SU-DHL-6 (cell line): ENCODE results near the gene OCIAD1.
"Not testable (repeated sequence)": the region's sequence is repeated elsewhere in the genome, so short reads cannot be mapped to it uniquely, and the experiment has no call there.

ENCODE experiments used
- H2AFZ ChIP-seq: fragments of 200-600 bp; sonication (generic); 2 replicates; pipeline ENCODE4 v1.6.1; 2014; ENCODE audit warnings: low read depth, mild to moderate bottlenecking, moderate library complexity, mixed read lengths, antibody characterized with exemption, low read length; ENCODE audit not compliant: severe bottlenecking
- H3F3A ChIP-seq: fragments of 200-600 bp; shearing (Covaris generic); 2 replicates; pipeline ENCODE4 v1.6.0; 2016; ENCODE audit warnings: antibody characterized with exemption, mild to moderate bottlenecking; ENCODE audit not compliant: insufficient read depth
- H3K27ac ChIP-seq: fragments of 200-600 bp; sonication (generic); 2 replicates; pipeline ENCODE4 v1.5.1; 2016; ENCODE audit warnings: low read depth, mild to moderate bottlenecking, low read length, moderate library complexity, mixed read lengths
- H3K27me3 ChIP-seq: fragments of 200-600 bp; sonication (generic), shearing (Covaris generic); 2 replicates; pipeline ENCODE4 v1.6.0; 2014; ENCODE audit warnings: mild to moderate bottlenecking, low read length
- H3K36me3 ChIP-seq: fragments of 200-600 bp; sonication (generic); 2 replicates; pipeline ENCODE4 v1.6.1; 2014; ENCODE audit warnings: mild to moderate bottlenecking, low read length, mixed read lengths
- H3K4me2 ChIP-seq: fragments of 300-600, 200-600 bp; shearing (Covaris generic), sonication (generic); 2 replicates; pipeline ENCODE4 v1.6.0; 2014; ENCODE audit warnings: low read length, low read depth, mild to moderate bottlenecking; ENCODE audit not compliant: poor library complexity, severe bottlenecking
- H3K4me3 ChIP-seq: fragments of 200-600 bp; sonication (generic); 2 replicates; pipeline ENCODE4 v1.5.1; 2014; ENCODE audit warnings: antibody characterized with exemption, low read length, mild to moderate bottlenecking, mixed read lengths; ENCODE audit not compliant: insufficient read depth, poor library complexity, severe bottlenecking
- H3K79me2 ChIP-seq: fragments of 200-600 bp; sonication (generic); 2 replicates; pipeline ENCODE4 v1.6.1; 2014; ENCODE audit warnings: mild to moderate bottlenecking, low read length, moderate library complexity; ENCODE audit not compliant: insufficient read depth
- H3K9ac ChIP-seq: fragments of 200-600 bp; sonication (generic); 2 replicates; pipeline ENCODE4 v1.7.0; 2014; ENCODE audit warnings: mild to moderate bottlenecking, low read length
- H3K9me2 ChIP-seq: fragments of 200-600 bp; sonication (generic); replicated peaks from 2 replicates; pipeline ENCODE4 v1.6.1; 2014; ENCODE audit warnings: low read length; ENCODE audit not compliant: insufficient read depth
- H3K9me3 ChIP-seq: fragments of 200-600 bp; sonication (generic); 2 replicates; pipeline ENCODE4 v1.6.1; 2014; ENCODE audit warnings: low read length, mixed read lengths; ENCODE audit not compliant: insufficient read depth
- H4K20me1 ChIP-seq: fragments of 200-600 bp; sonication (generic); 2 replicates; pipeline ENCODE4 v1.6.1; 2014; ENCODE audit warnings: low read depth, mild to moderate bottlenecking, antibody characterized with exemption, low read length, moderate library complexity, mixed read lengths
- EZH2phosphoT487 ChIP-seq: fragments of 200-600 bp; sonication (generic), shearing (Covaris generic); conservative IDR thresholded peaks from 2 replicates; pipeline ENCODE4 v1.6.1; 2018; ENCODE audit warnings: mild to moderate bottlenecking, antibody characterized with exemption, low read length, moderate library complexity, mixed read lengths
- TF ChIP-seq, protein P1 (sequence below): fragments of 200-600 bp; sonication (generic); IDR thresholded peaks from one replicate; pipeline ENCODE4 v1.5.1; 2017; ENCODE audit warnings: antibody characterized with exemption, mild to moderate bottlenecking, low read length, moderate library complexity; ENCODE audit not compliant: insufficient read depth, poor library complexity, severe bottlenecking

OCIAD1 gene

DNA sequence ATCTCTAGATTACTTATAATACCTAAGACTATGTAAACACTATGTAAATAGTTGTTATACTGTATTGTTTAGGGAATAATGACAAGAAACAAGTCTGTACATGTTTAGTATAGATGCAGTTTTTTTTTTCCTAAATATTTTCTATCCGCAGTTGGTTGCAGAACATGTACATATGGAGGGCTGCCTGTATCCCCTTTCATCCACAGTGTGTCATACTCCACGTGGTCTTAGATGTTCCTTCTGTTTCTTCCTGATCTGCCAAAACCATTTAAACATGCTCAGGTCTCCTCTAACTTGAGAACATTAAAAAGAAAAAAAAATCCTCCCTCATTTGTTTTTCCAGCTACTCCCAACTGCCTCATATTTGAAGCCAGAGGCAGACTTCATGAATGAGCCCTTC is 14.0 kb downstream of the OCIAD1 start:
- H3K9me3 ChIP-seq = no peaks in the 10 kb centered on the region
- peaks cover 64% of the 10 kb centered on the region for H3K36me3 ChIP-seq
- H3K4me2 ChIP-seq = no peak overlapping the region
- no peaks in the 10 kb centered on the region for H3K27me3 ChIP-seq
- H3K4me3 ChIP-seq = no peak overlapping the region
- no peaks in the 10 kb centered on the region for H3F3A ChIP-seq
- peaks cover 41% of the 10 kb centered on the region for H3K79me2 ChIP-seq
- H4K20me1 ChIP-seq = peaks cover 4% of the 10 kb centered on the region
- H3K9me2 ChIP-seq = no peaks in the 10 kb centered on the region
- TF ChIP-seq, protein P1, sequence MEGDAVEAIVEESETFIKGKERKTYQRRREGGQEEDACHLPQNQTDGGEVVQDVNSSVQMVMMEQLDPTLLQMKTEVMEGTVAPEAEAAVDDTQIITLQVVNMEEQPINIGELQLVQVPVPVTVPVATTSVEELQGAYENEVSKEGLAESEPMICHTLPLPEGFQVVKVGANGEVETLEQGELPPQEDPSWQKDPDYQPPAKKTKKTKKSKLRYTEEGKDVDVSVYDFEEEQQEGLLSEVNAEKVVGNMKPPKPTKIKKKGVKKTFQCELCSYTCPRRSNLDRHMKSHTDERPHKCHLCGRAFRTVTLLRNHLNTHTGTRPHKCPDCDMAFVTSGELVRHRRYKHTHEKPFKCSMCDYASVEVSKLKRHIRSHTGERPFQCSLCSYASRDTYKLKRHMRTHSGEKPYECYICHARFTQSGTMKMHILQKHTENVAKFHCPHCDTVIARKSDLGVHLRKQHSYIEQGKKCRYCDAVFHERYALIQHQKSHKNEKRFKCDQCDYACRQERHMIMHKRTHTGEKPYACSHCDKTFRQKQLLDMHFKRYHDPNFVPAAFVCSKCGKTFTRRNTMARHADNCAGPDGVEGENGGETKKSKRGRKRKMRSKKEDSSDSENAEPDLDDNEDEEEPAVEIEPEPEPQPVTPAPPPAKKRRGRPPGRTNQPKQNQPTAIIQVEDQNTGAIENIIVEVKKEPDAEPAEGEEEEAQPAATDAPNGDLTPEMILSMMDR = no peak
- TF ChIP-seq EZH2phosphoT487 = no peak
- no peak overlapping the region for H3K9ac ChIP-seq
- no peak overlapping the region for H3K27ac ChIP-seq
- H2AFZ ChIP-seq = no peak overlapping the region

DNA sequence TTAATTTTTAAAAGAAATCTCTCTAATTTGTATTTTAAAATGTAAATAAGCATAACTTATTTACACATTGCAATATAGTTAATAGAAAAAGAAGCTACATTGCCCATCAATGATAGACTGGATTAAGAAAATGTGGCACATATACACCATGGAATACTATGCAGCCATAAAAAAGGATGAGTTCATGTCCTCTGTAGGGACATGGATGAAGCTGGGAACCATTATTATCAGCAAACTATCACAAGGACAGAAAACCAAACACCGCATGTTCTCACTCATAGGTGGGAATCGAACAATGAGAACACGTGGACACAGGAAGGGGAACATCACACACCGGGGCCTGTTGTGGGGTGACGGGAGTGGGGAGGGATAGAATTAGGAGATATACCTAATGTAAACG is 17.9 kb downstream of the OCIAD1 start:
- H3K4me2 ChIP-seq, H3K4me3 ChIP-seq, H3K9me3 ChIP-seq, H3K27me3 ChIP-seq, H3K27ac ChIP-seq, H3K9ac ChIP-seq, H3K9me2 ChIP-seq, H2AFZ ChIP-seq, H3F3A ChIP-seq, H4K20me1 ChIP-seq: not testable (repeated sequence)
- H3K79me2 ChIP-seq = peaks cover 24% of the 10 kb centered on the region
- H3K36me3 ChIP-seq = peaks cover 61% of the 10 kb centered on the region

DNA sequence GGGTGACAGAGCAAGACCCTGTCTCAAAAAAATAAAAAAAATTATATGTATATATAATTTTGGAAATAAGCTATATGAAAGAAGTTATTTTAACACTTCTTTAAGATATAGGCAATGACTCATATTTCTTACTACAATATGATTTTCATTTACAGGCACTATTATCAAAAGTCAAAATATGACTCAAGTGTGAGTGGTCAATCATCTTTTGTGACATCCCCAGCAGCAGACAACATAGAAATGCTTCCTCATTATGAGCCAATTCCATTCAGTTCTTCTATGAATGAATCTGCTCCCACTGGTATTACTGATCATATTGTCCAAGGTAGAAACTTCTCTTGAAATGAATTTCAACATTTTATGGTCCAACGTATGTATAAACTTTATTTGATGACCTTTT is 20.8 kb downstream of the OCIAD1 start:
- H3K4me2 ChIP-seq = no peak overlapping the region
- no peak overlapping the region for H3K27ac ChIP-seq
- H3K9ac ChIP-seq = no peak overlapping the region
- H3F3A ChIP-seq = peaks cover 1% of the 10 kb centered on the region; the same call in 1 of the 2 replicates
- H3K27me3 ChIP-seq = no peaks in the 10 kb centered on the region
- H3K9me2 ChIP-seq = no peaks in the 10 kb centered on the region
- peaks cover 45% of the 10 kb centered on the region for H3K36me3 ChIP-seq
- no peak overlapping the region for H3K4me3 ChIP-seq
- no peak overlapping the region for H2AFZ ChIP-seq
- H4K20me1 ChIP-seq = peaks cover 4% of the 10 kb centered on the region; the same call in 1 of the 2 replicates
- H3K79me2 ChIP-seq = peaks cover 9% of the 10 kb centered on the region
- no peaks in the 10 kb centered on the region for H3K9me3 ChIP-seq
- TF ChIP-seq, protein P1 = no peak

DNA sequence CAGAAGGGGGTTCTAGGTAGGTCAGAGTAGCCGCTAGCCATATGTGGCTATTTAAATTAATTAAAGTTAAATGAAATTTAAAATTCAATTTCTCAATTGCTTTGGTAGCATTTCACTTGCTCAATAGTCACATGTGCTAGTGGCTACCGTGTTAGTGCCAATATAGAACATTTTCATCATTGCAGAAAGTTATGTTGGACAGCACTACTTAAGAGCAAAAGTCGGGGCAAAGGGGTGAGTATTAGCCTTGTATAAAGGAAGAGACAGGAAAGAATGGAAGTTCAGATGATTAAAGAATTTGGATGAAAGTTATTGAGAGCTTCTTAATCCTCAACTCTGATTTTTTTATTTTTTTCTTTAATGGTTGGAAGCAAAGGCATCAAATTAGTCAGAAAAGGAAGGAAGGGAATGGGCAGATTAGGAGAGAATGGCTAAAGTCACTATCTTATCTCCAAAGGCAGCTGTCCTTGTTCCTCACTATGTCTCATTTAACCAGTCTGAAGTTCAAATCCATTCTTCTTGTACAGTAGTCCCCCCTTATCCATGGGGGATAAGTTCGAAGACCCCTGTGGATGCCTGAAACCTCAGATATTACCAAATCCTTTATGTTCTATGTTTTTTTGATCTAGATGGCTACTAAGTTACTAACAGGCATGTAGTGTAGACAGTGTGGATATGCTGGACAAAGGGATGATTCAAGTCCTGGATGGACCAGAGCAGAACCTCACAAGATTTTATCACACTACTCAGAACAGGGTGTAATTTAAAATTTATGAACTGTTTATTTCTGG is 22.9 kb downstream of the OCIAD1 start:
- Histone ChIP-seq H4K20me1 (no peaks in the 10 kb centered on the region), H2AFZ (no peak overlapping the region), H3K79me2 (peaks cover 3% of the 10 kb centered on the region; the same call in 1 of the 2 replicates), H3K9ac (no peak overlapping the region), H3K36me3 (peaks cover 32% of the 10 kb centered on the region), H3K27ac (no peak overlapping the region), H3K9me2 (no peaks in the 10 kb centered on the region), H3K27me3 (no peaks in the 10 kb centered on the region), H3K4me2 (no peak overlapping the region), H3K4me3 (no peak overlapping the region), H3K9me3 (no peaks in the 10 kb centered on the region), H3F3A (peaks cover 6% of the 10 kb centered on the region; the same call in 1 of the 2 replicates)
- no peak for TF ChIP-seq EZH2phosphoT487
- TF ChIP-seq, protein P1 = no peak
